CD4-positive, alpha-beta T cell (primary cell): ENCODE results near the gene HOXA13. TPM values are rescaled to one million over a fixed set of nuclear protein-coding genes. Genes with fewer than 3 reads are reported as not detected.

Source experiments
- ATAC-seq: fragments of 200-7000 bp; cut with Tn5 transposase; one replicate; pipeline ENCODE4 v1.10.0; 2022; ENCODE audit warnings: mild to moderate bottlenecking; ENCODE audit not compliant: poor library complexity
- CTCF ChIA-PET: fragments of 350-600 bp; sonication (Branson Sonifier 250); formaldehyde crosslinking; loops from one replicate; lab custom pipeline; 2021; ENCODE audit warnings: antibody characterized with exemption, inconsistent platforms; lab: Charles Lee
- POLR2A ChIA-PET: fragments of 350-600 bp; sonication (Branson Sonifier 250); formaldehyde crosslinking; loops from one replicate; lab custom pipeline; 2021; ENCODE audit warnings: antibody characterized with exemption, inconsistent platforms; lab: Charles Lee
- DNase-seq, 14 experiments: peaks; one replicate each; pipeline ENCODE4 v3.0.0-alpha.2; 2013 to 2020; ENCODE audit warnings: mixed read lengths in 2 of 14
- H3K27ac ChIP-seq, 2 donors: one replicate each; pipeline versions ENCODE4 v1.5.1 to v1.7.0; 2013; ENCODE audit warnings: low read length in 2 of 2, low read depth in 1 of 2, mild to moderate bottlenecking in 1 of 2
- H3K27me3 ChIP-seq, 2 experiments: 1 replicate in 1 of 2; 2 replicates in 1 of 2; pipeline versions ENCODE4 v1.6.1 to v1.7.0; 2013; ENCODE audit warnings: low read length in 2 of 2, control low read depth in 1 of 2, mild to moderate bottlenecking in 1 of 2, moderate library complexity in 1 of 2; ENCODE audit not compliant: insufficient read depth in 2 of 2, control insufficient read depth in 1 of 2
- H3K36me3 ChIP-seq: one replicate; pipeline ENCODE4 v1.6.1; 2013; ENCODE audit warnings: low read length, control low read depth; ENCODE audit not compliant: insufficient read depth
- H3K4me1 ChIP-seq: one replicate; pipeline ENCODE4 v1.6.1; 2013; ENCODE audit warnings: low read length, control low read depth; ENCODE audit not compliant: insufficient read depth
- H3K4me3 ChIP-seq: one replicate; pipeline ENCODE4 v1.5.1; 2013; ENCODE audit warnings: mild to moderate bottlenecking, low read length, moderate library complexity
- H3K9me3 ChIP-seq, 2 experiments: 1 replicate in 1 of 2; 2 replicates in 1 of 2; pipeline versions ENCODE4 v1.6.1 to v1.7.0; 2013; ENCODE audit warnings: low read length in 2 of 2, mild to moderate bottlenecking in 2 of 2, control low read depth in 1 of 2, moderate library complexity in 1 of 2; ENCODE audit not compliant: control insufficient read depth in 1 of 2, insufficient read depth in 1 of 2
- H3K27ac Mint-ChIP-seq: one replicate; pipeline ENCODE4 v1.8.0; 2020; ENCODE audit warnings: mixed read lengths
- H3K27me3 Mint-ChIP-seq: one replicate; pipeline ENCODE4 v1.8.0; 2021; ENCODE audit warnings: mixed read lengths
- H3K36me3 Mint-ChIP-seq: one replicate; pipeline ENCODE4 v1.8.0; 2021; ENCODE audit warnings: low read depth, mixed read lengths
- H3K4me1 Mint-ChIP-seq: one replicate; pipeline ENCODE4 v1.8.0; 2021; ENCODE audit warnings: low read depth, mixed read lengths
- H3K4me3 Mint-ChIP-seq: one replicate; pipeline ENCODE4 v1.8.0; 2020; ENCODE audit warnings: mild to moderate bottlenecking, mixed read lengths
- H3K9me3 Mint-ChIP-seq: one replicate; pipeline ENCODE4 v1.8.0; 2020; ENCODE audit warnings: mixed read lengths
- intact Hi-C, 2 experiments: fragments of 100-400 bp; cut with DNase I in 1 of 2; cut with micrococcal nuclease in 1 of 2; formaldehyde crosslinking; loops; one replicate each; pipeline versions ENCODE4 v1.15.1 to v1.9.0; 2023 to 2025; cut with DNase I, micrococcal nuclease
- total RNA-seq, 174 experiments: library from RNA in 2 of 174; stranded (reverse) in 2 of 174; gene quantifications; one replicate each; pipeline ENCODE4 v1.2.3 and lab custom pipeline; 2021 to 2026
- TF ChIP-seq, protein P1 (sequence below): fragments of 200-600 bp; IDR thresholded peaks from one replicate; pipeline ENCODE4 v1.8.0; 2022; ENCODE audit warnings: antibody characterized with exemption, mild to moderate bottlenecking

HOXA13 gene
- total RNA-seq, 2 experiments from 2014 or later = not detected

GRCh38 chr7:27182861-27183681 lies 16.8 kb downstream of the HOXA13 start:
- Mint-ChIP-seq H3K27ac (no peak overlapping the region), H3K27me3 (peaks cover 96% of the 10 kb centered on the region), H3K4me1 (peaks cover 45% of the 10 kb centered on the region), H3K9me3 (no peaks in the 10 kb centered on the region), H3K4me3 (no peak overlapping the region), H3K36me3 (no peaks in the 10 kb centered on the region)
- POLR2A ChIA-PET = interaction anchor here (1.0 to 3.5 kb wide), 6 partner anchors 9 to 480 kb away, joined by 3 to 14 read pairs (median 4); partner anchors contain the start of gene HIBADH
- ATAC-seq = no peak
- H3K27ac ChIP-seq = no peak overlapping the region
- CTCF ChIA-PET = interaction anchor here (0.6 to 1.9 kb wide), 5 partner anchors 22 to 1331 kb away, joined by 3 to 8 read pairs (median 4); no protein-coding TSS in a partner anchor
- H3K4me3 ChIP-seq = no peak overlapping the region
- peaks cover 82 to 94% of the 10 kb centered on the region in 2 experiments for H3K27me3 ChIP-seq
- no peaks in the 10 kb centered on the region for H3K36me3 ChIP-seq
- DNase-seq = peak in 2 of 14 experiments; percentile 1 to 29
- intact Hi-C loops = no loop called here
- TF ChIP-seq, protein P1, sequence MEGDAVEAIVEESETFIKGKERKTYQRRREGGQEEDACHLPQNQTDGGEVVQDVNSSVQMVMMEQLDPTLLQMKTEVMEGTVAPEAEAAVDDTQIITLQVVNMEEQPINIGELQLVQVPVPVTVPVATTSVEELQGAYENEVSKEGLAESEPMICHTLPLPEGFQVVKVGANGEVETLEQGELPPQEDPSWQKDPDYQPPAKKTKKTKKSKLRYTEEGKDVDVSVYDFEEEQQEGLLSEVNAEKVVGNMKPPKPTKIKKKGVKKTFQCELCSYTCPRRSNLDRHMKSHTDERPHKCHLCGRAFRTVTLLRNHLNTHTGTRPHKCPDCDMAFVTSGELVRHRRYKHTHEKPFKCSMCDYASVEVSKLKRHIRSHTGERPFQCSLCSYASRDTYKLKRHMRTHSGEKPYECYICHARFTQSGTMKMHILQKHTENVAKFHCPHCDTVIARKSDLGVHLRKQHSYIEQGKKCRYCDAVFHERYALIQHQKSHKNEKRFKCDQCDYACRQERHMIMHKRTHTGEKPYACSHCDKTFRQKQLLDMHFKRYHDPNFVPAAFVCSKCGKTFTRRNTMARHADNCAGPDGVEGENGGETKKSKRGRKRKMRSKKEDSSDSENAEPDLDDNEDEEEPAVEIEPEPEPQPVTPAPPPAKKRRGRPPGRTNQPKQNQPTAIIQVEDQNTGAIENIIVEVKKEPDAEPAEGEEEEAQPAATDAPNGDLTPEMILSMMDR = no peak
- H3K9me3 ChIP-seq = peaks cover 0 to 62% of the 10 kb centered on the region in 2 experiments
- peaks cover 54% of the 10 kb centered on the region for H3K4me1 ChIP-seq

DNA sequence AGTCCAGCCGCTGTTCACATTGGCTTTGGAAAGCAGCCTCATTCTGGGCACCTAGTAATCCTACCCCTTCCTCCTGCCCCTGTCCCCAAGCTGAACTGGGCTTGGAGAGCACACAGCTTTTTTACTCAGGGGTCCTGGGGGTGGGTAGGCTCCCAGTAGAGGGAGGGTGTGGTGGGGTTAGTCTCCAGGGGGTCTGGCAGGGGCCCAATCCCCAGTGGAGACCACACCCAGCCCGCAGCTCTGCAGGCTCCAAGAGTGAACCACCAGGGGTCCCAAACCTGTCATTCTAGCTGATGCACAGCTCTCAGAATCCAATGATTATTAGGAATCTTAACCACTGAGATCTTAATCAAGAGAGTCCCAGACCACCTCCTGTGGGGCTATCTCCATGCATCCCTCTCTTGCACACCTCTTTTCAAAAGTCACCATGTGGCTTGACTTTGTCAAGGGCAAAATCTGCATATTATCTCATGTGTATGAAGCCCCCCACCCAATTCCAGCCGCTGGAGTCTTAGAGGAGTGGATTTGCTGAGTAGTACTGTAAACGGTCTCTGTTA lies 17.5 kb downstream of the HOXA13 start:
- no peak overlapping the region for H3K4me3 Mint-ChIP-seq

DNA sequence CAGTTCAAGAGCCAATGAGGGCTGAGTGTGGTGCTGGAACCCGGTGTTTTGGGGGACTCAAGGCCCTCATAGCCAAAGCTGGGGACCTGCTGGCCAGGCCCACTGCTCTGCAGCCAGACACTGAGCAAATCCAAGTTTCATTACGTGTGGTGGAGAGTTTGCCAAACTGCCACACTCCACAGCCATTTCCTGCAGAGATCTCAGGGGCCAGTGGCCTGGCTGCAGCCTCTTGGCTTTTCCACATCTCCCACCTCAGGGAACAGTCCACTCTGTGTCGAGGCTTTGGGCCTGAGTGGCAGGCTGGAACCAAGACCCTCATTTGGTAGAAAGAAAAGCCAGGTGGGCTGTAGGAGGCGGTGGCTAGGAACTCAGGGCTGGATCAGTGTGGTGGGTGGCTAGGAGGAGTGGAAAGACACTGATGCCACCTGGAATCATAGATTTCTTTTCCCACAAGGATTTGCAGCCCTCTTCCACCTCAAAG lies 18.1 kb downstream of the HOXA13 start:
- Histone ChIP-seq H3K36me3 (no peaks in the 10 kb centered on the region), H3K9me3 (peaks cover 0 to 55% of the 10 kb centered on the region in 2 experiments), H3K27me3 (peaks cover 78 to 90% of the 10 kb centered on the region in 2 experiments), H3K27ac (no peak overlapping the region), H3K4me1 (peaks cover 45% of the 10 kb centered on the region), H3K4me3 (no peak overlapping the region)
- TF ChIP-seq, protein P1 = no peak
- ChIA-PET POLR2A (interaction anchor here (3.5 kb wide), 1 partner anchor 9 kb away, joined by 14 read pairs; no protein-coding TSS in a partner anchor), CTCF (interaction anchor here (1.2 to 1.9 kb wide), 2 partner anchors 14 to 21 kb away, joined by 3 to 8 read pairs; no protein-coding TSS in a partner anchor)
- H3K27me3 Mint-ChIP-seq = peaks cover 96% of the 10 kb centered on the region
- DNase-seq (peak in 1 of 14 experiments; percentile 27), ATAC-seq (no peak)
- no peaks in the 10 kb centered on the region for H3K9me3 Mint-ChIP-seq
- no peak overlapping the region for H3K27ac Mint-ChIP-seq
- intact Hi-C loops = no loop called here
- peaks cover 33% of the 10 kb centered on the region for H3K4me1 Mint-ChIP-seq
- no peaks in the 10 kb centered on the region for H3K36me3 Mint-ChIP-seq
- no peak overlapping the region for H3K4me3 Mint-ChIP-seq

More for the DNA sequence above, 17.5 kb downstream of the HOXA13 start:
- Mint-ChIP-seq H3K36me3 (no peaks in the 10 kb centered on the region), H3K9me3 (no peaks in the 10 kb centered on the region), H3K27ac (no peak overlapping the region), H3K4me1 (peaks cover 38% of the 10 kb centered on the region), H3K27me3 (peaks cover 96% of the 10 kb centered on the region)
- intact Hi-C loops = no loop called here
- H3K4me1 ChIP-seq = peaks cover 47% of the 10 kb centered on the region
- ChIA-PET CTCF (interaction anchor here (1.2 to 1.9 kb wide), 3 partner anchors 14 to 813 kb away, joined by 3 to 8 read pairs (median 4); no protein-coding TSS in a partner anchor), POLR2A (interaction anchor here (1.0 to 3.5 kb wide), 3 partner anchors 10 to 480 kb away, joined by 4 to 14 read pairs (median 4); partner anchors contain the start of gene HIBADH)
- peaks cover 79 to 94% of the 10 kb centered on the region in 2 experiments for H3K27me3 ChIP-seq
- DNase-seq (no peak), ATAC-seq (no peak)
- H3K9me3 ChIP-seq = peaks cover 0 to 55% of the 10 kb centered on the region in 2 experiments
- H3K36me3 ChIP-seq = no peaks in the 10 kb centered on the region
- no peak overlapping the region for H3K27ac ChIP-seq
- TF ChIP-seq, protein P1 = no peak
- no peak overlapping the region for H3K4me3 ChIP-seq
